Smooth muscle cell (in vitro differentiated cells): ENCODE measurements around the gene FSIP1. TPM values are rescaled to one million over a fixed set of nuclear protein-coding genes. Genes with fewer than 3 reads are reported as not detected.
A peak's percentile ranks its signal among the peaks of the same experiment; 100 is the strongest.

Experiments
- DNase-seq: peaks from one replicate; lab custom pipeline; 2025; ENCODE audit not compliant: unreplicated experiment; lab: John Stamatoyannopoulos, UW
- H2AFZ ChIP-seq: fragments of 200-600 bp; sonication (generic); 2 replicates; pipeline ENCODE4 v1.6.0; 2016; ENCODE audit warnings: antibody characterized with exemption, low read depth, mild to moderate bottlenecking
- H3F3A ChIP-seq: fragments of 200-600 bp; sonication (generic); 2 replicates; pipeline ENCODE4 v1.6.0; 2017; ENCODE audit warnings: antibody characterized with exemption, low read depth
- H3K27ac ChIP-seq: fragments of 200-600 bp; sonication (generic); 2 replicates; pipeline ENCODE4 v1.5.1; 2016; ENCODE audit warnings: low read depth, mild to moderate bottlenecking
- H3K27me3 ChIP-seq: fragments of 200-600 bp; sonication (generic); 2 replicates; pipeline ENCODE4 v1.6.1; 2016; ENCODE audit warnings: low read depth, mild to moderate bottlenecking
- H3K36me3 ChIP-seq: fragments of 200-600 bp; sonication (generic); 2 replicates; pipeline ENCODE4 v1.5.1; 2016; ENCODE audit warnings: low read depth
- H3K4me1 ChIP-seq: fragments of 200-600 bp; sonication (generic); 2 replicates; pipeline ENCODE4 v1.5.1; 2016; ENCODE audit warnings: low read depth
- H3K4me2 ChIP-seq: fragments of 200-600 bp; sonication (generic); 2 replicates; pipeline ENCODE4 v1.6.0; 2016; ENCODE audit warnings: mild to moderate bottlenecking
- H3K4me3 ChIP-seq: fragments of 200-600 bp; sonication (generic); 2 replicates; pipeline ENCODE4 v1.5.1; 2016; ENCODE audit warnings: mild to moderate bottlenecking
- H3K79me2 ChIP-seq: fragments of 200-600 bp; sonication (generic); 2 replicates; pipeline ENCODE4 v1.6.0; 2016; ENCODE audit warnings: low read depth, mild to moderate bottlenecking
- H3K9ac ChIP-seq: fragments of 200-600 bp; sonication (generic); 2 replicates; pipeline ENCODE4 v1.6.0; 2016; ENCODE audit warnings: low read depth
- H3K9me3 ChIP-seq: fragments of 200-600 bp; sonication (generic); replicated peaks from 2 replicates; pipeline ENCODE4 v1.5.1; 2016; ENCODE audit warnings: low read depth
- H4K20me1 ChIP-seq: fragments of 200-600 bp; sonication (generic); 2 replicates; pipeline ENCODE4 v1.6.0; 2016; ENCODE audit warnings: low read depth
- WGBS: methylation state at CpG from one replicate; pipeline ENCODE4 v1.1.7; 2016; ENCODE audit warnings: low lambda C conversion rate; 5-methylcytosine and 5-hydroxymethylcytosine counted together
- polyA plus RNA-seq: library from polyadenylated mRNA; unstranded; fragments of >200 nt; fragmentation: Nextera tagmentation; extraction: Ambion mirVana; gene quantifications from 2 replicates; pipeline ENCODE4 v1.2.1, GENCODE V29; 2016
- total RNA-seq: library from RNA; depleted of rRNA; stranded (reverse); fragments of >200 nt; gene quantifications from 2 replicates; pipeline ENCODE4 v1.2.3, GENCODE V29; 2014
- TF ChIP-seq, protein P1 (sequence below): fragments of 200-600 bp; sonication (generic); IDR thresholded peaks from 2 replicates; pipeline ENCODE4 v1.5.1; 2017; ENCODE audit warnings: borderline replicate concordance, mild to moderate bottlenecking, antibody characterized with exemption; ENCODE audit not compliant: insufficient read depth, poor library complexity, severe bottlenecking

FSIP1 gene
- total and polyA plus RNA-seq, 2 experiments from 2014 or later: 0.13 to 0.43 TPM

DNA sequence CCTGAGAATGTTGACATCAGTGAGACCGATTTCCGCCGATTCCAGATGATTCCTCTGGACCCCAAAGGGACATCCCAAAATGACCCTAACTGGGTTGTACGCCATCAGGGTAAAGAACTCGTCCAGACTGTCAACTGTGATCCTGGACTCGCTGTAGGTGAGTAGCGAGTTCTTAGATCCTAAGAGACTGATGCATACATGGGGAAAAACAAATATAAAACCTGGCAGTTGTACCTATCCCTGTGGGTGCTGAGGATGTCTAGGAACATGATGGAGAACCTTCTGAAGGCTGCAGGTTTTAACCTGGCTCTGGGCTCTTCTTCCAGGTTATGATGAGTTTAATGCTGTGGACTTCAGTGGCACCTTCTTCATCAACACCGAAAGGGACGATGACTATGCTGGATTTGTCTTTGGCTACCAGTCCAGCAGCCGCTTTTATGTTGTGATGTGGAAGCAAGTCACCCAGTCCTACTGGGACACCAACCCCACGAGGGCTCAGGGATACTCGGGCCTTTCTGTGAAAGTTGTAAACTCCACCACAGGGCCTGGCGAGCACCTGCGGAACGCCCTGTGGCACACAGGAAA, 189.5 kb downstream of the FSIP1 start:
- Histone ChIP-seq H3F3A (peaks cover 84% of the 10 kb centered on the region), H3K27me3 (no peaks in the 10 kb centered on the region), H3K36me3 (peaks cover 73% of the 10 kb centered on the region), H2AFZ (no peak overlapping the region), H3K4me1 (peaks cover 4% of the 10 kb centered on the region), H3K27ac (peak overlapping the region; percentile 28), H3K9me3 (no peaks in the 10 kb centered on the region), H3K4me2 (no peak overlapping the region), H4K20me1 (peaks cover 88% of the 10 kb centered on the region), H3K79me2 (no peaks in the 10 kb centered on the region), H3K9ac (no peak overlapping the region), H3K4me3 (no peak overlapping the region)
- TF ChIP-seq, protein P1, sequence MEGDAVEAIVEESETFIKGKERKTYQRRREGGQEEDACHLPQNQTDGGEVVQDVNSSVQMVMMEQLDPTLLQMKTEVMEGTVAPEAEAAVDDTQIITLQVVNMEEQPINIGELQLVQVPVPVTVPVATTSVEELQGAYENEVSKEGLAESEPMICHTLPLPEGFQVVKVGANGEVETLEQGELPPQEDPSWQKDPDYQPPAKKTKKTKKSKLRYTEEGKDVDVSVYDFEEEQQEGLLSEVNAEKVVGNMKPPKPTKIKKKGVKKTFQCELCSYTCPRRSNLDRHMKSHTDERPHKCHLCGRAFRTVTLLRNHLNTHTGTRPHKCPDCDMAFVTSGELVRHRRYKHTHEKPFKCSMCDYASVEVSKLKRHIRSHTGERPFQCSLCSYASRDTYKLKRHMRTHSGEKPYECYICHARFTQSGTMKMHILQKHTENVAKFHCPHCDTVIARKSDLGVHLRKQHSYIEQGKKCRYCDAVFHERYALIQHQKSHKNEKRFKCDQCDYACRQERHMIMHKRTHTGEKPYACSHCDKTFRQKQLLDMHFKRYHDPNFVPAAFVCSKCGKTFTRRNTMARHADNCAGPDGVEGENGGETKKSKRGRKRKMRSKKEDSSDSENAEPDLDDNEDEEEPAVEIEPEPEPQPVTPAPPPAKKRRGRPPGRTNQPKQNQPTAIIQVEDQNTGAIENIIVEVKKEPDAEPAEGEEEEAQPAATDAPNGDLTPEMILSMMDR: no peak
- 98% methylated on average over 15 of the region's 15 CpGs for WGBS
- no peak for DNase-seq

- peaks cover 4% of the 10 kb centered on the region for H3K4me1 ChIP-seq
- no peak overlapping the region for H3K4me2 ChIP-seq
- H4K20me1 ChIP-seq: peaks cover 94% of the 10 kb centered on the region
- H3K9me3 ChIP-seq: no peaks in the 10 kb centered on the region
- peaks cover 81% of the 10 kb centered on the region for H3F3A ChIP-seq
- H3K79me2 ChIP-seq: no peaks in the 10 kb centered on the region
- no peaks in the 10 kb centered on the region for H3K27me3 ChIP-seq
- 81% methylated on average over 6 of the region's 6 CpGs for WGBS
- TF ChIP-seq, protein P1: no peak
- H2AFZ ChIP-seq: no peak overlapping the region
- peaks cover 80% of the 10 kb centered on the region for H3K36me3 ChIP-seq
- H3K4me3 ChIP-seq: no peak overlapping the region
- no peak overlapping the region for H3K9ac ChIP-seq
- no peak for DNase-seq
- peak overlapping the region; percentile 30 for H3K27ac ChIP-seq
These were observed 190.1 kb downstream of the FSIP1 start for GRCh38 chr15:39592500-39592899.

- Histone ChIP-seq H3K9ac (no peak overlapping the region), H4K20me1 (peaks cover 100% of the 10 kb centered on the region), H2AFZ (no peak overlapping the region), H3K4me2 (no peak overlapping the region), H3K27me3 (no peaks in the 10 kb centered on the region), H3K9me3 (no peaks in the 10 kb centered on the region), H3K4me3 (no peak overlapping the region), H3K27ac (peak overlapping the region; percentile 30), H3K36me3 (peaks cover 86% of the 10 kb centered on the region), H3F3A (peaks cover 84% of the 10 kb centered on the region), H3K4me1 (peaks cover 4% of the 10 kb centered on the region), H3K79me2 (no peaks in the 10 kb centered on the region)
- 89% methylated on average over 2 of the region's 2 CpGs for WGBS
- TF ChIP-seq, protein P1: no peak
- no peak for DNase-seq
These were observed 190.7 kb downstream of the FSIP1 start for GRCh38 chr15:39591896-39592315.
